Measurements from ENCODE around the gene RFTN2. TPM values are rescaled to one million over a fixed set of nuclear protein-coding genes. Genes with fewer than 3 reads are reported as not detected.
"Not testable (repeated sequence)": the region's sequence is repeated elsewhere in the genome, so short reads cannot be mapped to it uniquely, and the experiment has no call there.

RFTN2 gene
- polyA plus RNA-seq, 12 donors = 15.1 to 39.4 (median 18.7) TPM; not detected in 1

GRCh38 chr2:197695206-197695605 is 19.8 kb upstream of the RFTN2 start:
- DNase-seq = not testable (repeated sequence)

DNA sequence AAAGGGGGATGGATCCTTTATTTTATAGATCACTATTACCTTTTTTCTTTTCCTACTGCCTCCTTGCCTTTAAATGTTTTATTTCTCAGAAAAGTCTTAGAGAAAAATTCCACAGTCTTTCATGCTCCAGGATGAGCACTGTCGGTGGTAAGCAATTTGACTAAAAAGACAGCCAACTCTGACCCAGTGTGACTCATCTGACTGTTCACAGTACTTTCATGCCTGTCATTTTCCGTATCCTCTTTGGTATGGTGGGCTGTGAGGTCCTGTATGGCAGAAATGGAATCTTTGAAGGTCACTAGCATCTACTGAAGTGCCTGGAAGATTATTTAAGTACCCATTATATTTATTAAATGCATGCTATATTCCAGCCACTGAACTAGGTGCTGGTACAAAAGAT is 2.1 kb upstream of the RFTN2 start:
- no peak for DNase-seq

- DNase-seq = no peak
These were observed 1.7 kb upstream of the RFTN2 start for GRCh38 chr2:197677056-197677455.

- DNase-seq = peak; percentile 90
These were observed 363 bp upstream of the RFTN2 start for GRCh38 chr2:197675711-197676188.

DNA sequence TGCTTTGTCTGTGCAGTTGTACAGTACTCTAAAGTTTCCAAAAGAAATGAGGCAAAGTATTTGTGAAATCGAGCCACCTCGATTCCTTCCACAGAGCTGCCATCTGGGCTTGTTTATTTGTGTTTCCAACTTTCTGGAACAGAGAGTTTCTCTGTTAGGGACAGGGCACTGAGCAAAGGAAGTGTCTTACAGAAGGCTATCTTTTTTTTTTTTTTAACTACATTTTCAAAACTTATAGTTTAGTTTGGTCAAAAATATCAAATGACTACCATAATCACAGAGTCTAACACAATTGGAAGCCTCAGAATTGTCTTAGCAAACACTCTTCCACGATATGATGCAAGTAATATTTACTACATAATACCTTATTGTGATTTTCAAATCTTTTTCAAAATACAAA is 796 bp downstream of the RFTN2 start:
- peak; percentile 50 for DNase-seq

DNA sequence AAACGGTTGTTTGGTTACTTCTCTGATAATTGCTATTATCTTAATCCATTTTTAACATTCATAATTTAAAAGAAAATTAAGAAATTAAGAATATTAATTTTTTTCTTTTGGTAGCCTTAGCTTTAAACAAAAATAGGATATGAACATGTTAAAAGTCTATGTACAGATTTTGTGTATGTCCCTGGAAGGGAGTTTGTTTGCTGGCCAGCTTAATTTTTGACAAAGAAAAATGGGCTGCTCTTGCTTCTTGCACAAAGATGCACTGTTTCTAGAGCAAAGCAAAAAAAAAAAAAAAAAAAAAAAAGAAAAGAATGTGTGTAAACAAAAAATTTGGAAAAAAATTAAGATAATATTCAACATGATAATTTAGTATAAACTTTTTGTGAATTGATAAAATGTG is 1.3 kb downstream of the RFTN2 start:
- DNase-seq = peak; percentile 31

DNA sequence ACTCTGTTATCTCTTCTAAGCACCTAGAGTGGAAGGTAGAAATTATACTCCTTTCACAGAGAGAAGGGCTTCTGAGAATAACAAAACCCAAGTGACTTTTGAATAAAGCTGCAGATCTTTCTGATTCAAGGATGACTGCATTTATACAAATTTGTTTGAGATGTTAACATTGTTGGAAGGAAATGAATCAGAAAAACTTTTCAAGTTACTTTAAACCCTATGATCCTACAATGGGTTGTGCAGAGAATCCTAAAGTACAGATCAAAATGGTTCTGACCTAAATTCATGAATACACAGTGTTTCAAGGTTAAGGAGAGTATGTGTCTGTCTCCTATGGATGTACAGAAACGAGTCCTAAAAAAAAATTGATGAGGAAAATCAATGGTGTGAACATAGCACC is 1.8 kb downstream of the RFTN2 start:
- DNase-seq = peak; percentile 18

- DNase-seq = no peak
These were observed 2.3 kb downstream of the RFTN2 start for GRCh38 chr2:197673106-197673505.

GRCh38 chr2:197672371-197672893 is 3.0 kb downstream of the RFTN2 start:
- DNase-seq = no peak

DNA sequence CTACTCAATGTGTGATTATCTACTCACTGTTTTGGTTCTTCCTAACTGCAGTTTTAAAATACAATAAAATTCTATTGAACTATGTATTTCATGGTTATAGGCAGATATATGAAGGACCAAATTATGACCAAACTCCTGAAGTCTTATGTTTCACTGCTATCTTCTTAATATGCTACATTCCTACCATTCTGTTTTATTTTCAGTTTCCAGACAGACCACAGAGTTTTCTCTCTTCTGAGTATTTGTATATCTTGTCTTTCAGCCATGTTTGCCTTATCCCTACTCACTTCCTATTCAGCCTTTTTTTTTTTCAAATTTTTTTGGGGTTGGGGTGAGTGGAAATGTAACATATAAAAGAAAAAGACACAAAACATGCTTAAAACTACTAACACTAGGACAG is 6.3 kb downstream of the RFTN2 start:
- DNase-seq = no peak

GRCh38 chr2:197668296-197668695 is 7.1 kb downstream of the RFTN2 start:
- DNase-seq = no peak

DNA sequence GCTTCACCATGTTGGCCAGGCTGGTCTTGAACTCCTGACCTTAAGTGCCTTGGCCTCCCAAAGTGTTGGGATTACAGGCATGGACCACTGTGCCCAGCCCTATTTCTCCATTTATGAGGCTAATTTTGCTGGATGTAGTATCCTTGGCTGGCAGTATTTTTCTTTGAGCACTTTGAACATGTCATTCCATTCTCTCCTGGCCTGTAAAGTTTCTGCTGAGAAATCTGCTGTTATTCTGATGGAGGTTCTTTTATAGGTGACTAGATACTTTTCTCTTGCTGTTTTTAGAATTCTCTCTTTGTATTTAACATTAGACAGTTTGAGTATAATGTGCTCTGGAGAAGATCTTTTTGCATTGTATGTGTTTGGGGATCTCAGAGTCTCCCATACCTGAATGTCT is 9.1 kb downstream of the RFTN2 start:
- DNase-seq = no peak

DNA sequence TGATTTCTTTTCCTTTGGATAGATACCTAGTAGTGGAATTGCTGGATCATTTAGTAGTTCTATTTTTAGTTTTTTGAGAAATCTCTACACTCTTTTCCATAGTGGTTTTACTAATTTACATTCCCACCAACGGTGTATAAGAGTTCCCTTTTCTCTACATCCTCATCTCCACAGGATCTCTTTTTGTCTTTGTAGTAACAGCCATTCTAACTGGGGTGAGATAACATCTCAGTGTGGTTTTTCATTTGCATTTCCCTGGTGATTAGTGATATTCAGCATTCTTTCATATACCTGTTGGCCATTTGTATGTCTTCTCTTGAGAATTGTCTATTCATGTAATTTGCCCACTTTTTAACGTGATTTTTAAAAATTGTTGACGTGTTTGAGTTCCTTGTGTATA is 13.8 kb downstream of the RFTN2 start:
- no peak for DNase-seq

DNA sequence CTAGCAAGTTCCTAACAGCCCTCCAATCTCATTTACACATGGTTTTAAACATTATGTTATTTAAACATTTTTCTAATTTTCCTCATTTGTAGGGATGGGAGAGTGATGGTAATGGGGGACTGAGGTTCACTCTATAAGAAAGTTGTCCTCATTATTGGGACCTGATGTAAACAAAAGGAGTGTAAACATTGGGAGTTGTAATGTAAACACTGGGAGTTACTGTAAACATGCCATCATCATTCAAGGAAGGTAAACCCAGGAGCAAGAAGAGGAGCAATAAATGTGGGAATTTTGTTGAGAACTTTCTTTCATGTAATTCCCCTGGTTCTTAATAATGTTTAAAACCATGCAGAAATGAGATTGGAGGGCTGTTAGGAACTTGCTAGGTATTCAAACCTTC is 17.8 kb downstream of the RFTN2 start:
- no peak for DNase-seq

DNA sequence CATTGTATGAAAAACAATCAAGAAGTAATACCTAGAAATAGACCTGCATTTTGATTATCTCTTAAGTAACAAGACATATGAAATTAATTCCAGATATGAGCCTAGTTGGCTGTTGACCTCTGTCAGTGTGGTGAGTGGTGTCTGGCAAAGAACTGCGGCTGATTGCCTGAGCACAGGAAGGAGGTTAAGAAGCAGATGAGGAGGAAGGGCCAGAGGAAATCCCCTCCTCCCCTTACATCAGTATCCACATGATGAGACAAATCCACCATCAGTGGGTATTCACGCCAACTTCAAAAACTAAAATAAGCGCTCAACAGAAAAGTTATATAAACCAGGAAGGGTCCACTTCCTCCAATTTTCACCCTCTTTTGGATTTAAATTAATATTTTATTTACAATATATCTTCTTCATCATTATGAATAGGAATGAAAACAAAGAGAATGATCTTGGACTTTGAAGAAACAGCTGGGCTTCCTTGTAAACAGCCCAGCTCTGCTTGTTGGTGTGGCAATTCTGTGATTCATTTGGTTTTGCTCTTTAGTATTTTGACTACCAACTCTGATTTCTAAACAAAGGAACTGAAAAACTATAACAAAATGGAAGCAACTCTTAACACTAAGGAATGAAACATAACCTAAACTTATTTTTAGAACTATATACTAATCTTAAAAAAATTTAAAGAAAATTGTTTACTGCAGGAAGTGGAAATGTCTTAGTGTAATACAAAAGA is 27.3 kb downstream of the RFTN2 start:
- no peak for DNase-seq

DNA sequence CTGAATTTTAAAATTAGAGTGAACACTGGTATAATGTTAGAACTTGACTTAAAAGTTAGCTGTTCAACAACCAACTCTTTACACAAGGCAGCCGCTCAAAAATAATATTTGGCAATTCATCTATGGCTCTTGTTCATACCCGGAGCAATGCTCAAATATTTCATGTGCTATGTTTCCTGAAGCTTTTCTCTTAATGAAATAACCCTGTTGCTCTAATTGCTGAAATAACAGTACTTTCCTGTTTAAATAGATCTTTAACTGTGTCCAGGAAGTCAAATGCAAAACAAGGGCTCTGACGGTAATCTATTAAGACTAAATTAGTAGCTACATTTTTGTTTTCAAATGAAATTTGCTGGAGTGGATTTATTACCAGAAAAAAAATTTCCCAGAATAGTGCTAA is 33.7 kb downstream of the RFTN2 start:
- no peak for DNase-seq

DNA sequence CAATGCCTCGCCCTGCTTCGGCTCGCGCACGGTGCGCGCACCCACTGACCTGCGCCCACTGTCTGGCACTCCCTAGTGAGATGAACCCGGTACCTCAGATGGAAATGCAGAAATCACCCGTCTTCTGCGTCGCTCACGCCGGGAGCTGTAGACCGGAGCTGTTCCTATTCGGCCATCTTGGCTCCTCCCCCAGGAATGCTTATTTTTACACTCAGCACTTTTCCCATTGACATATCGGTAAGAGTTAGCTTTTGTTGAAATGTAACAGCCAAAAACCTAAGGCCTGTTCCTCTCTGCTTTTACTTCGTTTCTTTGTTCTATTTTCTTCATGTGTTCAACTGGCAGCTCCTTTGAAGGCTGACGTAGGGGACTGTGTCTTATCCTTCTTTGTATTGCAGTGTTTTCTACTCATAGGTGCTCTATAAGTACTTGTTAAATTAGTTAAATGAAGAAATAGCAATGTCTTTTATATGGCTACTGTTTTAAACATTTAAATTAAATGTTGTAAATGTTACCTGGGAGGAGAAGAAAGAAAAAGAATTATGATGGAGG is 34.7 kb downstream of the RFTN2 start:
- not testable (repeated sequence) for DNase-seq

DNA sequence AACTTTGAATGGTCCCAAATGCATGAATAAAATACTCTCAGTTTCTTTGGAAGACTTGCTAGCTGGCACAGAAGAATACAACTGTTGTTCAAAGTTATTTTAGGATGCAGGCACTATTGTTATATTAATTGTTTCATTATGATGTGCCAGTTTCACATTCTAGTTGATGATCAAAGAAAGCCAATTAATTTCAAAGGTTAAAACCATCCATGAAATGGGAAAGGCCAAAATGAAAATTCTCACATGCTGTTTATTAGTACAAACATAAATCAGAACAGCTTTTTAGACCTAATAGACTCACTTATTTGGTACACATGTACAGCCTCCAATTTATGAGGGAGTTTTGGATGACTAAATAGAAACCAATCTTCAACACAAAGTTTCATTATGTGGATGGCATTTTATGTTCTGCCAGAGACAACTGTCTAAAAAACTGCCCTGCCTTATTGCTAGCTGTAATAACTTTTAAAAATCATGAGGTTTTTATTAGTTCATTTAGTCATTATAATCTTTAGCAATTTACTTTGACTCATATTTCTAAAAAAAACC is 42.2 kb downstream of the RFTN2 start:
- no peak for DNase-seq

DNA sequence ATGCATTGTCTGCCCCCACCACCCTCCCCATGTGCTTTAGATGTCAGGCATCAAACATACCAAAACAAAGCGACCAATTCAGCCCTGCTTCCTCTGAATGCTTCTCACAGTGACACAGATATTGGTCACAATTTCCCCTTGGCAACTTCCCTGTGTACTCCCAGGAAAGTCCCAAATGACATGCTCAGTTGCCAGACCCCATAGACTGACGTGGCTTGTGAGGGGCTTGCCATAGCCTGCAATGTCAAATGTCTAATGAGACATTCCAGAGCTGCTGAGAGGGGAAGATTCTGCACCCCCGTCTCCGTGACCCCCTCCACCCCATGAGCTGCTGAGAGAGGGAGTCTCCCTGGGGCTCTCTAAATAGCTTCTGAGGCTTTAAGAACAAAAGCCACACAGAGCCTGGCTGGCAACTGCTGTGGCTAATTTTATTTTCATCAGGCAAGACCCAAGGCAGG is 47.3 kb downstream of the RFTN2 start:
- DNase-seq = peak; percentile 8

GRCh38 chr2:197626965-197627625 is 48.3 kb downstream of the RFTN2 start:
- no peak for DNase-seq

DNA sequence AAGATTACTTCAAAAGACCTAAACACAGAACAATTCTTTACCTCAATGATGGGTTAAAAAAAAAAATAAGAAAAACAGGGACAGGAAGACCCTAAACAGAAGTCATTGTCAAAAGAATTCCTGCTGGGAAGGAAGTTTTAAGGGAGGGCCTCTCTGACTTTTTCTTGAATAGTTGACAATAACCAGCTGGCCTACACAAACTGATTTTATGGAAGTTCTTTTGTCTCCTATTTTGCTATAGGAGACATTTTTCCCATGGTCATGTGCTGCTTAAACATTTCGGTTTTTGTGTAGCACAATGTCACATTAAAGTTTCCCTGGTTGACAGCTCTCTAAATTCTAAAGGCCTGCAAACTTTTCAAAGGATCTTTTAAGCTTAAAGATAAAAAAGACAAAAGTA is 55.3 kb downstream of the RFTN2 start:
- DNase-seq = no peak

DNA sequence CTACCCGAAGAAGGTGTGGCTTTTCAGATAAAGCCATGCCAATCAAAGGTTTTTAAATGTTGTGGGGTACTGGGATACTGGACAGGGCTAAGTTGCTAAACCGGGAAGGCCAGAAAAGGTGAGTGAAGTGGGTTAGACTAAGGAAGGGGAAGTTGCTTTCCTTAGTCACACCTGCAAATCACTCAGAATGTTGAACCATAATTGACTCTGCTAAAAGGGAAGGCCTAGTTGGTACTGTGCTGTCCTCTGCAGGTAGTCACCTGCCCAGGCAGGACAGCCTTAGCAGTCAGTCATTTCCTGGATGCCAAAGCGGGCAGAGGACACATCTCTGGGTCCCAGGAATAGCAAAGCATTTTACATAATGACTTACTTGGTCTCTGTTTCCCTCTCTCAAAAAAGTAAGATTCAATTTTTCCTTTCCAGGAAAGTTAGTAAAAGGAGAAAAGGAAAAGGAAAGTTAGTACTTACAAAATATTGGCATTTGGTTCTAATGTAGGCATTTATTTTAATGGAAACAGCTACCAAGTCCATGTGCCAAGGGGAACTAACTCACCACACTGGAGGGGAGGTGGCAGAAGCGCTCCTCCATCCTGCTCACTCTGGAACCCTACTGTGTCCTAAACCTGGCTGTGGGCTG is 60.3 kb downstream of the RFTN2 start:
- DNase-seq = no peak
